Stimulated activated CD8-positive, alpha-beta memory T cell treated with anti-CD3 and anti-CD28 coated beads, Interleukin-7, amount 100 ng/mL, for 48 hours (primary cell): ENCODE results near the gene CRELD1.
"Not testable (repeated sequence)": the region's sequence is repeated elsewhere in the genome, so short reads cannot be mapped to it uniquely, and the experiment has no call there.

Experiments used
- DNase-seq, 2 donors: peaks; one replicate each; pipeline ENCODE4 v3.0.0-alpha.2; 2020; ENCODE audit warnings: low read depth in 1 of 2; ENCODE audit errors: extremely low read depth in 1 of 2

Gene CRELD1, protein sequence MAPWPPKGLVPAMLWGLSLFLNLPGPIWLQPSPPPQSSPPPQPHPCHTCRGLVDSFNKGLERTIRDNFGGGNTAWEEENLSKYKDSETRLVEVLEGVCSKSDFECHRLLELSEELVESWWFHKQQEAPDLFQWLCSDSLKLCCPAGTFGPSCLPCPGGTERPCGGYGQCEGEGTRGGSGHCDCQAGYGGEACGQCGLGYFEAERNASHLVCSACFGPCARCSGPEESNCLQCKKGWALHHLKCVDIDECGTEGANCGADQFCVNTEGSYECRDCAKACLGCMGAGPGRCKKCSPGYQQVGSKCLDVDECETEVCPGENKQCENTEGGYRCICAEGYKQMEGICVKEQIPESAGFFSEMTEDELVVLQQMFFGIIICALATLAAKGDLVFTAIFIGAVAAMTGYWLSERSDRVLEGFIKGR

DNA sequence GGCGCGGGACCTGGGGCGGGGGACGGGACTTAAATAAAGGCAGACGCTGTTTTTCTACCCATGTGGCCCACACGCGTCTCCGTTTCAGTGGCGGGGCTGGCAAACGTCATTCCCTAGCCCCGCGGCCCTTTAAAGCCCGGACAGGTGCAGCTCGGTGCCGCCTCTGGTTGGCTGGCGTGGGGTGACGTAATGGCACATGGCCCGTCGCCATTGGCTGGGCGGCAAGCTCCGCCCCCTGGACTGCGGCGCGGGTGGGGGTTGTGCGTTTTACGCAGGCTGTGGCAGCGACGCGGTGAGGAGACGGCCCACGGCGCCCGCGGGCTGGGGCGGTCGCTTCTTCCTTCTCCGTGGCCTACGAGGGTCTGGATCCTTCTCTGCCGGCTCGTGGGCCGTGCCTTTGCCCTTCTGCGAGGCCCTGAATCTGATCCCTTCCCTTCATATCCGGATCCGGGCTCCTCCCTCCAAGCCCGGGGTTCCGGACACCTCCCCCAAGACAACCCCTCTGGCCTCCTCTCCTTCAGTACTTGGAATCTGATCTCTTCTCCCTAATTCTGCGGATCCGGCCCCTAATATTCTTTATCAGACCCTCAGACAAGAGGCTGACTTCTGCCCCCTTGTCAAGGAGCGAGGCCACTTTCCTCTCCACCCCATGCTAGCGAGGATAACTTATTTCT is at the start of gene CRELD1:
CRELD1 (plus strand) TSS at position 274 of the 674 bp plus-strand sequence. CDS start 605 bp downstream, outside the sequence.
- peak; percentile 92 to 95 for DNase-seq

- DNase-seq: no peak
These were observed 49.0 kb upstream of the CRELD1 start for GRCh38 chr3:9884555-9885165.

DNA sequence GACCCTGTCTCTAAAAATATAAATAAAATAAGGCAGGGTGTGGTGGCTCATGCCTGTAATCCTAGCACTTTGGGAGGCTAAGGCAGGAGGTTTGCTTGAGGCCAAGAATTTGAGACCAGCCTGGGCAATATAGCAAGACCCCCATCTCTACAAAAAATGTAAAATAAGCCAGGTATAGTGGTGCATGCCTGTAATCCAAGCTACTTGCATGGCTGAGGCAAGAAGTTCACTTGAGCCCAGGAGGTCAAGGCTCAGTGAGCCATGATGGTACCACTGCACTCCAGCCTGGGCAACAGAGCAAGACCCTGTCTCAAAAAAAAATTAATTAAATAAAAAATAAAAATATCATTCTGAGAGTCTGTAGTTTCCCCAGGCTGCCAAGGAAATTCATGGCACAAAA is 47.3 kb upstream of the CRELD1 start:
- no peak for DNase-seq

- no peak for DNase-seq
These were observed 46.2 kb upstream of the CRELD1 start for GRCh38 chr3:9887480-9887879.

- no peak for DNase-seq
These were observed 45.1 kb upstream of the CRELD1 start for GRCh38 chr3:9888540-9888939.

GRCh38 chr3:9889405-9889804 is 44.2 kb upstream of the CRELD1 start:
- no peak for DNase-seq

DNA sequence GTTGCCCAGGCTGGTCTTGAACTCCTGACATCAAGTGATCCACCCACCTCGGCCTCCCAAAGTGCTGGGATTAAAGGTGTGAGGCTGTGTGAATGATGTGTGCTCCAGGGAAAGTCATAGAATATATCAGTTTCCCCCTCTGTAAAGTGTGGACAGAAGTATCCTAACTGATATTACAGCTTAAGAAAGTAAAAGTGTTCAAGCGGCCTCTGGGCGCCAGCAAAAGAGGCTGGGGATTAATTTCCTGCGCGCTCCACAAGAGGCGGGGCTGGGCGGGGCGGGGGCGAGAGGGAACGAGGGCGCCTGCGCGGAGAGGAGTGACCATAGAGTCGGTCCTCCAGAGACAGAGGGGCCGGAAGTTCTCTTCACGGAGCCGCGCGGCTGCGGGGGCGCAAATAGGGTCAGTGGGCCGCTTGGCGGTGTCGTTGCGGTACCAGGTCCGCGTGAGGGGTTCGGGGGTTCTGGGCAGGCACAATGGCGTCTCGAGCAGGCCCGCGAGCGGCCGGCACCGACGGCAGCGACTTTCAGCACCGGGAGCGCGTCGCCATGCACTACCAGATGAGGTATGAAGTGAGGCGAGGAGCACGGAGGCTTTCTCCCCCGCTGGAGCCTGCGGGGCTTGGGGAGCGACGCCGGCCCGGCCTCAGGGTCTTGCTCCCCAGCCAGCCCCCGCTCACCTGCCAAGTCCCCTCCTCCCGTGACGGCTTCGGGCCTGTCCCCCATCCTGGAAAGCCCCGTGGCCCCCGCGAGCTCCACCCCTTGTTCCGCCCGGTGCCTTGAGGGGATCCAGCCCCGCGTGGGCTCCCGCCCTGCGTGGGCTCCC is 43.2 kb upstream of the CRELD1 start, which contains the start of gene JAGN1:
JAGN1 (plus strand) TSS at position 362 of the 823 bp plus-strand sequence; CDS start at position 475, 113 bp downstream.
- DNase-seq: peak; percentile 74 to 82

DNA sequence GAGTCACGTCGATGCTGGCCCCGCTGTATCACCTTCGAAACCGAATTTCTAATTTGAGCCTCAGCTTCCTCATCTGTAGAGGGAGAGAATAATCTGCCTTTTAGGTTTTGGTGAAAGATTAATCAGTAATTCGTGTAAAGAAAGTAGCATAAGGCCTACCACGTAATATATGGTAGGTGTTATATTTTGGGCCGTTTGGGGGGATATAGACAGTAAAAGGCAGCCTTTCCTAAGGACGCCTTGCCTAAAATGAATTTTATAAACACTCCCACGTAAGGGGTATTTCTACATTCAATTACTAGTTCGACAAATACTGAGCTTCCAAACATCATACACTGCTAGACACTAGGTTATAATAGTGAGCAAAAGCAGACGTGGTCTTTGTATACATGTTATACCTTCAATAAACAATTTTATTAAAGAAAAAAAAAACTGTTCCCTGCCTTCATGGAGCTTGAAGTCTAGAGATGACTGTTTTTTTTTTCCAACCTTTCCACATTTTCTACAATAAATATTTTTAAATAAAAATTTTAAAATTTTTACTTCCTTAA is 42.5 kb upstream of the CRELD1 start:
- DNase-seq: no peak

DNA sequence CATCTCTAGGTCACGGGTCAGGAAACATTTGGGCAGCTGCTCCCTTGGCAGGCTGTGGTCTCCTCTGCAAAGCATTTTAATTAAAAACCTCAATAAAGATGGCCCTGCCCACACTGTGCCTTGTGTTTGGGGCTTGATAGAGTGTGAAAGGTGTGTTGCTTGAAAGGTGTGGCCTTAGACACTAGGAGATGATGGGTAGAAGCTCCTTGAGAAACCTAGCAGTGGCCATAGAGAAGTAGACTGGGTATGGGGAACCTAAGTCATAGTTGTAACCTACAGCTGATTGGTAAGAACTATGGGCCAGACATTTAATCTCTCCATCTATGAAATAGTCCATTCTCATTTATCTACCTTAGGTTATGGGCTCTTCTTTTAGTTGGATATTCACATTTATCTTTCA is 39.9 kb upstream of the CRELD1 start:
- DNase-seq: no peak

- DNase-seq: not testable (repeated sequence)
These were observed 37.9 kb upstream of the CRELD1 start for GRCh38 chr3:9895715-9896114.

- DNase-seq: not testable (repeated sequence)
These were observed 36.8 kb upstream of the CRELD1 start for GRCh38 chr3:9896755-9897407.

DNA sequence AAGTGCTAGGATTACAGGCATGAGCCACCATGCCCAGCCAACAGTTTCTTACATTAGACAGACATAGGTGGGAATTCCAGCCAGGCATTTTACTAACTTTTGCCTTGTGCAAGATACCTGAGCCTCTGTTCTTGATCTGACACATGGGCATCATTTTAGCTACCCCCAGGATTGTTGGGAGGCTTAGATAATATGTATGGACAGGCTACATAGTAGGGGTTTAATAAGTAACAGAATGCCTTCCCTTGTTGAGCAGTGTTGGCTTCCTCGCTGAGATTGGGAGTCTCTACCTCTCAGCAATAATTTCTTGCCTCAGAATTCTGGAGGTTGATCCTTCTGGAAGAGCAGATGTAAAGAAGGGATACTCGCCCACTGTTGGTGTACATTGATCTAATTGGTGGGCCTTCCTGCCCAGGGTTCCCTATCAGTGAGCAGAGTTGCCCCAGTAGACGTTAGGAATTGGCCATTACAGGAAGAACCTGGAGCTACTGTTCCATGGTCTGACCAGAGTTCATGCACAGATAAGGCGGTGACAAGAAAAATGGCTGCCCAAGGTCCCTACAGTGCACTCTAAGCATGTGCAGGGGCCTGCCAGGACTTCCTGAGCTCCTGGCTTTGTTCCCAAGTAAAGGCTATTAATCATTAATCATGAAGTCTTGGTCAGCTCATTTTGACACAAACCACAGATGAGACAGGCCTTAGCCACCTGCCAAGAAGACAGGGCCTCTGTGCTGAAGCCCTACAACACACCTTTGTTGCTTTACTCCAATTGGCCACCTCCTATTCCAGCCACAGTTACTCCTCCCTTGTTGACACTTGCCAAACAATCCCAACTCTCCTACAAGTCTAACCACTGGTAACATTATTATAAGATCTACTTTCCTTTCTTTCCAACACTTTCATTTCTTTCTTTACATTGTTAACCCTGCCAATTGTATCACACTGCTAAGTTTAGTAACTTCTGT is 35.9 kb upstream of the CRELD1 start:
- no peak for DNase-seq

GRCh38 chr3:9898467-9899241 is 35.0 kb upstream of the CRELD1 start:
- no peak for DNase-seq

- no peak for DNase-seq
These were observed 34.3 kb upstream of the CRELD1 start for GRCh38 chr3:9899289-9899791.

DNA sequence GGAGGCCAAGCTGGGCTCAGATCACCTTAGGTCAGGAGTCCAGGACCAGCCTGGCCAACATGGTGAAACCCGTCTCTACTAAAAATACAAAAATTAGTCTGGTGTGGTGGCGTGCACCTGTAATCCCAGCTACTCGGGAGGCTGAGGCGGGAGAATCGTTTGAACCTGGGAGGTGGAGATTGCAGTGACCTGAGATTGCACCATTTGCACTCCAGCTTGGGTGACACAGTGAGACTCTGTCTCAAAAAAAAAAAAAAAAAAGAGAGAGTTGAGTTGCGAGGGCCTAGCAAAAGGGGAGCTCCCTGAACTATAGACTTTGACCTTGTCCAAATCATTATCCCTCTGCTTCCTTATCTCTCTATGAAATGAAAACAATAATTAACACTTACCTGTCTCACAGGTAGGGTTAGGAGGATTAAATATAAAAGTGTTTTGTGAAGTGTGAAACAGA is 32.6 kb upstream of the CRELD1 start:
- DNase-seq: not testable (repeated sequence)

GRCh38 chr3:9901967-9902366 is 31.7 kb upstream of the CRELD1 start:
- DNase-seq: no peak

- no peak for DNase-seq
These were observed 31.0 kb upstream of the CRELD1 start, which contains the start of gene IL17RE for GRCh38 chr3:9902372-9903237. IL17RE (plus strand) TSS chr3:9902848; CDS start chr3:9902933, 85 bp downstream.
